K562 (cell line): ENCODE data around the gene ZC3H15. TPM values are rescaled to one million over a fixed set of nuclear protein-coding genes. Genes with fewer than 3 reads are reported as not detected.

ENCODE experiments used
- ATAC-seq: fragments of 200-7000 bp; cut with Tn5 transposase; 3 replicates; pipeline ENCODE4 v1.9.1; 2020; ENCODE audit warnings: moderate library complexity
- BruUV-seq: library from RNA; stranded (reverse); fragments of 400-500 nt; replicated peaks from 2 replicates; lab custom pipeline; 2021; lab: Mats Ljungman, UMichigan
- CTCF ChIA-PET: fragments of 300-600 bp; formaldehyde crosslinking; extraction: SDS; loops from one replicate; lab custom pipeline; 2021; ENCODE audit warnings: low intra/inter-chr PET ratio; lab: Yijun Ruan, JAX
- POLR2A ChIA-PET: fragments of 300-600, 350-650 bp; sonication (Branson Sonifier 250); formaldehyde crosslinking; extraction: SDS; loops from one replicate; lab custom pipeline; 2021; ENCODE audit warnings: antibody characterized with exemption, inconsistent platforms; lab: Yijun Ruan, JAX
- DNase-seq, 4 experiments: peaks; one replicate each; pipeline versions ENCODE4 v3.0.0 to v3.0.0-alpha.2; 2011 to 2018; ENCODE audit warnings: low spot score in 3 of 4, mixed read lengths in 3 of 4; ENCODE audit errors: extremely low read depth in 1 of 4
- FAIRE-seq: peaks from 2 replicates; lab custom pipeline; 2011; peaks lifted over from hg19 to GRCh38; lab: Jason Lieb, UNC
- H2AFZ ChIP-seq: 2 replicates; pipeline ENCODE4 v1.6.0; 2011; ENCODE audit warnings: low read depth, low read length, control low read depth, inconsistent platforms
- H3K27ac ChIP-seq: fragments of 200-600 bp; 3 replicates; pipeline ENCODE4 v1.8.0; 2011; ENCODE audit warnings: low read depth, mild to moderate bottlenecking, control low read depth, inconsistent platforms, low read length, moderate library complexity, mixed read lengths; ENCODE audit errors: extremely low read depth
- H3K27me3 ChIP-seq, 2 experiments: fragments of 300-600 bp in 1 of 2; 2 replicates in 1 of 2; 3 replicates in 1 of 2; pipeline versions ENCODE4 v1.6.0 to v1.8.0; 2011; ENCODE audit warnings: inconsistent platforms in 2 of 2, low read length in 2 of 2, mild to moderate bottlenecking in 1 of 2, mixed read lengths in 1 of 2, moderate library complexity in 1 of 2; ENCODE audit not compliant: control insufficient read depth in 2 of 2, insufficient read depth in 2 of 2
- H3K36me3 ChIP-seq: fragments of 300-600 bp; 3 replicates; pipeline ENCODE4 v1.8.0; 2011; ENCODE audit warnings: mild to moderate bottlenecking, low read length, inconsistent platforms; ENCODE audit not compliant: control insufficient read depth, insufficient read depth
- H3K4me1 ChIP-seq, 2 experiments: fragments of 200-600 bp in 1 of 2; replicated peaks in 1 of 2; 2 replicates in 1 of 2; 3 replicates in 1 of 2; pipeline versions ENCODE4 v1.5.1 to v1.8.0; 2011; ENCODE audit warnings: inconsistent platforms in 2 of 2, low read length in 2 of 2, mild to moderate bottlenecking in 1 of 2, mixed read lengths in 1 of 2, moderate library complexity in 1 of 2; ENCODE audit not compliant: control insufficient read depth in 2 of 2, insufficient read depth in 2 of 2
- H3K4me2 ChIP-seq: 2 replicates; pipeline ENCODE4 v1.6.1; 2011; ENCODE audit warnings: low read length, control low read depth, inconsistent platforms, mixed read lengths; ENCODE audit not compliant: insufficient read depth
- H3K4me3 ChIP-seq: fragments of 200-600 bp; sonication (generic), shearing (Covaris generic); 2 replicates; pipeline ENCODE4 v1.5.1; 2016; ENCODE audit warnings: control low read depth, inconsistent platforms
- H3K79me2 ChIP-seq: fragments of 200-600 bp; 3 replicates; pipeline ENCODE4 v1.8.0; 2011; ENCODE audit warnings: low read length, inconsistent platforms; ENCODE audit not compliant: control insufficient read depth, insufficient read depth
- H3K9ac ChIP-seq, 2 experiments: 2 replicates each; pipeline versions ENCODE4 v1.6.0 to v1.6.1; 2011; ENCODE audit warnings: low read depth in 2 of 2, low read length in 2 of 2, control low read depth in 1 of 2, inconsistent platforms in 1 of 2, mild to moderate bottlenecking in 1 of 2, mixed read lengths in 1 of 2; ENCODE audit not compliant: insufficient read depth in 1 of 2
- H3K9me1 ChIP-seq: one replicate; pipeline ENCODE4 v1.6.0; 2011; ENCODE audit warnings: inconsistent platforms, mild to moderate bottlenecking, low read length, moderate library complexity; ENCODE audit not compliant: control insufficient read depth, insufficient read depth
- H3K9me3 ChIP-seq: replicated peaks from 2 replicates; pipeline ENCODE4 v1.5.1; 2011; ENCODE audit warnings: low read depth, low read length, inconsistent platforms; ENCODE audit not compliant: control insufficient read depth, insufficient read depth
- H4K20me1 ChIP-seq: replicated peaks from 2 replicates; pipeline ENCODE4 v1.6.1; 2011; ENCODE audit warnings: low read length, inconsistent platforms, mixed read lengths; ENCODE audit not compliant: control insufficient read depth, insufficient read depth
- ELF1 ChIP-seq: fragments of 200-800 bp; sonication (Bioruptor generic); IDR thresholded peaks from 2 replicates; pipeline ENCODE4 v1.6.1; 2016; ENCODE audit warnings: missing genetic modification characterization, missing compliant biosample characterization
- ETS2 ChIP-seq: IDR thresholded peaks from 2 replicates; pipeline ENCODE4 v1.6.1; 2016; ENCODE audit warnings: borderline replicate concordance, missing genetic modification characterization, mild to moderate bottlenecking, moderate library complexity, missing compliant biosample characterization; ENCODE audit not compliant: poor library complexity, severe bottlenecking
- ETV1 ChIP-seq: fragments of 450-650 bp; conservative IDR thresholded peaks from 2 replicates; pipeline ENCODE4 v1.6.1; 2016; ENCODE audit warnings: missing genetic modification characterization, control low read depth, low read depth, missing compliant biosample characterization
- KLF6 ChIP-seq: fragments of 250-450 bp; sonication (Bioruptor Pico); IDR thresholded peaks from 2 replicates; pipeline ENCODE4 v1.4.0; 2020; ENCODE audit warnings: mild to moderate bottlenecking, moderate library complexity, borderline replicate concordance
- MEIS2 ChIP-seq: fragments of 450-650 bp; IDR thresholded peaks from 2 replicates; pipeline ENCODE4 v1.6.1; 2014; ENCODE audit warnings: mild to moderate bottlenecking; ENCODE audit not compliant: partially characterized antibody
- SRSF3 ChIP-seq: fragments of 200-400 bp; formaldehyde crosslinking; IDR thresholded peaks from 2 replicates; pipeline ENCODE4 v1.6.1; 2016; ENCODE audit warnings: mild to moderate bottlenecking, low read length, moderate library complexity; ENCODE audit not compliant: insufficient read depth
- TRIM24 ChIP-seq, 2 experiments: fragments of 450-650 bp; IDR thresholded peaks; 2 replicates each; pipeline ENCODE4 v1.6.1; 2016
- ZKSCAN3 ChIP-seq: fragments of 250-450 bp; sonication (Bioruptor Pico); IDR thresholded peaks from 2 replicates; pipeline ENCODE4 v1.4.0; 2020
- ZSCAN29 ChIP-seq: fragments of 450-650 bp; IDR thresholded peaks from 2 replicates; pipeline ENCODE4 v1.6.1; 2017
- ZZZ3 ChIP-seq: fragments of 450-650 bp; IDR thresholded peaks from 2 replicates; pipeline ENCODE4 v1.6.1; 2016; ENCODE audit warnings: antibody characterized with exemption, mild to moderate bottlenecking, moderate library complexity
- WGBS: fragments of 100-300 bp; shearing (Covaris generic); methylation state at CpG from one replicate; pipeline ENCODE4 v1.1.6; 2016; ENCODE audit warnings: low coverage, mixed read lengths; ENCODE audit not compliant: insufficient coverage; ENCODE audit errors: missing lambda C conversion rate; 5-methylcytosine and 5-hydroxymethylcytosine counted together
- in situ Hi-C: fragments of 300-500 bp; cut with MboI; formaldehyde crosslinking; loops from 4 replicates; pipeline ENCODE4 v1.15.0; 2018; ENCODE audit warnings: inconsistent platforms, mixed read lengths
- intact Hi-C: fragments of 100-400 bp; cut with micrococcal nuclease; formaldehyde crosslinking; loops from 2 replicates; pipeline ENCODE4 v1.14.2; 2022
- polyA plus RNA-seq, 8 experiments: library from polyadenylated mRNA; depleted of rRNA in 4 of 8; stranded (reverse) in 5 of 8; unstranded in 3 of 8; fragments of >200 nt; fragmentation: Nextera tagmentation in 2 of 8; fragmentation: Illumina TruSeq in 1 of 8; extraction: Ambion mirVana in 2 of 8; extraction: Trizol in 1 of 8; gene quantifications; 2 replicates each; pipeline versions ENCODE4 v1.2.1 to v1.2.3, GENCODE V29; 2011 to 2014; ENCODE audit warnings: inconsistent platforms in 1 of 8, missing spikeins in 1 of 8
- total RNA-seq, 7 experiments: library from RNA; depleted of rRNA in 6 of 7; stranded (reverse); fragments of >200 nt in 6 of 7; fragmentation: Illumina TruSeq in 2 of 7; extraction: Trizol in 2 of 7; gene quantifications; 2 replicates each; pipeline versions ENCODE4 v1.2.1 to v1.2.3, GENCODE V29; 2011 to 2021; ENCODE audit warnings: low replicate concordance in 1 of 7
- TF ChIP-seq, protein P1 (sequence below), 2 experiments: fragments of 450-650 bp in 1 of 2; IDR thresholded peaks; 2 replicates each; pipeline ENCODE4 v1.6.1; 2011 to 2017; ENCODE audit warnings: low read depth in 2 of 2, antibody characterized with exemption in 1 of 2, borderline replicate concordance in 1 of 2, low read length in 1 of 2, mild to moderate bottlenecking in 1 of 2, mixed read lengths in 1 of 2; ENCODE audit not compliant: control insufficient read depth in 1 of 2
- TF ChIP-seq, protein P2 (sequence below), 2 experiments: fragments of 450-650 bp; IDR thresholded peaks; 2 replicates each; pipeline ENCODE4 v1.6.1; 2018; ENCODE audit warnings: mild to moderate bottlenecking in 2 of 2, low read depth in 1 of 2; ENCODE audit not compliant: partially characterized antibody in 2 of 2

The ZC3H15 gene
- total and polyA plus RNA-seq, 9 of the 15 experiments (the other 6 are each of a cell fraction or from before 2014, with no cell fraction given): 132 to 286 (median 189) TPM

DNA sequence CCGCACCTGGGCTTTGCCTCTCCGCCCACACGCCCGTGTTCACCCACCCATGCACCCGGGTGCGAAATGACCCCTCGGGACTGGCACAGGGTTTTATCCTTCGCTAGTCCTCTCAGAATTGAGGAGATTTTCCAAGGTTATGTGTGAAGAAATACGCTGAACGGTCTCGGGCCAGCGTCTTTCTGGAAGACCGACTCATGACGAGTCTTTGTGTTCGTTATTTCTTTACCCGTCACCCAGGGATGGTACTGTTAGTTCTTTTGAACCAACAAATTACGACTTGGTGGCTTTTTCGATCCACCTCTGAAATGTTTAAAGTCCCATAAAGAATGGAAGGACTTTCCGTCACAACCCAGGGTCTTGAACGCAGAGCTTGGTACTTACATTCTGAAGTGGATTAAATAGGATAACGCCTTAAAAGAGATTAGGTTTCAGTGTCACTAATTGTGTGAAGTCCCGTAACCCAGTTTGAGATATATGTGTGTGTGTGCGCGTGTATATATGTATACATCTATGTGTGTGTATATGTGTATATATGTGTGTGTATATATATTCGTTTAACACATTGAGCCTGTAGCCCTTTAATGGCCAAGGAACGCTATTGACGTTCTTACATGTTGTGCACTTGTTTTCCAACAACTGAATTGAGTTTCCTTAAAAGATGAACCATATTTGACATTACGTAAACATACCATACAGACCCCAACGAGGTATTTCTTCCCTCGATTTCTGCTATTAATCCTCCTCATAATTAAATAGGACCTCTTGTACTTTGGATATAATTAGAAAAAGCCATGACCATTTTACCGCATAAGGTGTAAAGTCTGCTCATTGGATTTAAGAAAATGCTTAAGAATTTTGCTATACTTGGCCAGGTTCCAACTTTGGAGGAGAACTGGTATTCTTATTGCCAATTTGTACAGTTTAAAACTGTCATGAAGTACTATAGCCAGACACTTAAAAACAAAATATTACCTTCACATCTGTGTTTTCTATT lies 889 bp downstream of the ZC3H15 start:
- Histone ChIP-seq H2AFZ (peak overlapping the region; percentile 98), H3K79me2 (peaks cover 88% of the 10 kb centered on the region), H3K27ac (peak overlapping the region; percentile 90), H3K4me3 (peak overlapping the region; percentile 75), H3K9me1 (peaks cover 3% of the 10 kb centered on the region), H3K9ac (peak overlapping the region; percentile 94 to 99), H4K20me1 (peaks cover 27% of the 10 kb centered on the region), H3K9me3 (no peaks in the 10 kb centered on the region), H3K36me3 (peaks cover 45% of the 10 kb centered on the region; the same call in 2 of the 3 replicates), H3K4me2 (peak overlapping the region; percentile 97), H3K27me3 (no peaks in the 10 kb centered on the region), H3K4me1 (peaks cover 2 to 31% of the 10 kb centered on the region in 2 experiments; a peak in 3 of 5 replicates)
- intact Hi-C loops (loop anchor here (1.0 to 10.0 kb wide), 2 partner anchors 102 to 622 kb away; no protein-coding TSS in a partner anchor), in situ Hi-C loops (no loop called here)
- FAIRE-seq: no peak
- ChIA-PET CTCF (no interaction called here), POLR2A (interaction anchor here (1.0 to 1.9 kb wide), 5 partner anchors 12 to 301 kb away, joined by 3 to 8 read pairs (median 4); partner anchors contain the start of gene ITGAV)
- peak in 1 of 4 experiments; percentile 47 for DNase-seq
- WGBS: under 1% methylated on average over 31 of the region's 31 CpGs
- ATAC-seq: peak; percentile 2
- TSS peak; percentile 34 for BruUV-seq
- TF ChIP-seq ELF1 (tag): no peak
- TF ChIP-seq ZKSCAN3: no peak
- no peak for TF ChIP-seq MEIS2
- TF ChIP-seq ETS2 (tag): no peak
- no peak for TF ChIP-seq KLF6 (CRISPR knock-in tag)
- TF ChIP-seq ZZZ3: no peak
- TF ChIP-seq ETV1 (tag): no peak
- no peak for TF ChIP-seq ZSCAN29
- TF ChIP-seq, protein P1, sequence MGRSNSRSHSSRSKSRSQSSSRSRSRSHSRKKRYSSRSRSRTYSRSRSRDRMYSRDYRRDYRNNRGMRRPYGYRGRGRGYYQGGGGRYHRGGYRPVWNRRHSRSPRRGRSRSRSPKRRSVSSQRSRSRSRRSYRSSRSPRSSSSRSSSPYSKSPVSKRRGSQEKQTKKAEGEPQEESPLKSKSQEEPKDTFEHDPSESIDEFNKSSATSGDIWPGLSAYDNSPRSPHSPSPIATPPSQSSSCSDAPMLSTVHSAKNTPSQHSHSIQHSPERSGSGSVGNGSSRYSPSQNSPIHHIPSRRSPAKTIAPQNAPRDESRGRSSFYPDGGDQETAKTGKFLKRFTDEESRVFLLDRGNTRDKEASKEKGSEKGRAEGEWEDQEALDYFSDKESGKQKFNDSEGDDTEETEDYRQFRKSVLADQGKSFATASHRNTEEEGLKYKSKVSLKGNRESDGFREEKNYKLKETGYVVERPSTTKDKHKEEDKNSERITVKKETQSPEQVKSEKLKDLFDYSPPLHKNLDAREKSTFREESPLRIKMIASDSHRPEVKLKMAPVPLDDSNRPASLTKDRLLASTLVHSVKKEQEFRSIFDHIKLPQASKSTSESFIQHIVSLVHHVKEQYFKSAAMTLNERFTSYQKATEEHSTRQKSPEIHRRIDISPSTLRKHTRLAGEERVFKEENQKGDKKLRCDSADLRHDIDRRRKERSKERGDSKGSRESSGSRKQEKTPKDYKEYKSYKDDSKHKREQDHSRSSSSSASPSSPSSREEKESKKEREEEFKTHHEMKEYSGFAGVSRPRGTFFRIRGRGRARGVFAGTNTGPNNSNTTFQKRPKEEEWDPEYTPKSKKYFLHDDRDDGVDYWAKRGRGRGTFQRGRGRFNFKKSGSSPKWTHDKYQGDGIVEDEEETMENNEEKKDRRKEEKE (IDR thresholded peaks at IDR 0.05; ENCODE audit: borderline replicate concordance in 1 of 2, control insufficient read depth in 1 of 2, low read depth in 2 of 2, low read length in 1 of 2): no peak
- TF ChIP-seq TRIM24 (IDR thresholded peaks at IDR 0.05): 0 out of 4 replicates have a peak, but pooled peaks of 1 of the 2 experiments have one; percentile 16
- TF ChIP-seq, protein P2, sequence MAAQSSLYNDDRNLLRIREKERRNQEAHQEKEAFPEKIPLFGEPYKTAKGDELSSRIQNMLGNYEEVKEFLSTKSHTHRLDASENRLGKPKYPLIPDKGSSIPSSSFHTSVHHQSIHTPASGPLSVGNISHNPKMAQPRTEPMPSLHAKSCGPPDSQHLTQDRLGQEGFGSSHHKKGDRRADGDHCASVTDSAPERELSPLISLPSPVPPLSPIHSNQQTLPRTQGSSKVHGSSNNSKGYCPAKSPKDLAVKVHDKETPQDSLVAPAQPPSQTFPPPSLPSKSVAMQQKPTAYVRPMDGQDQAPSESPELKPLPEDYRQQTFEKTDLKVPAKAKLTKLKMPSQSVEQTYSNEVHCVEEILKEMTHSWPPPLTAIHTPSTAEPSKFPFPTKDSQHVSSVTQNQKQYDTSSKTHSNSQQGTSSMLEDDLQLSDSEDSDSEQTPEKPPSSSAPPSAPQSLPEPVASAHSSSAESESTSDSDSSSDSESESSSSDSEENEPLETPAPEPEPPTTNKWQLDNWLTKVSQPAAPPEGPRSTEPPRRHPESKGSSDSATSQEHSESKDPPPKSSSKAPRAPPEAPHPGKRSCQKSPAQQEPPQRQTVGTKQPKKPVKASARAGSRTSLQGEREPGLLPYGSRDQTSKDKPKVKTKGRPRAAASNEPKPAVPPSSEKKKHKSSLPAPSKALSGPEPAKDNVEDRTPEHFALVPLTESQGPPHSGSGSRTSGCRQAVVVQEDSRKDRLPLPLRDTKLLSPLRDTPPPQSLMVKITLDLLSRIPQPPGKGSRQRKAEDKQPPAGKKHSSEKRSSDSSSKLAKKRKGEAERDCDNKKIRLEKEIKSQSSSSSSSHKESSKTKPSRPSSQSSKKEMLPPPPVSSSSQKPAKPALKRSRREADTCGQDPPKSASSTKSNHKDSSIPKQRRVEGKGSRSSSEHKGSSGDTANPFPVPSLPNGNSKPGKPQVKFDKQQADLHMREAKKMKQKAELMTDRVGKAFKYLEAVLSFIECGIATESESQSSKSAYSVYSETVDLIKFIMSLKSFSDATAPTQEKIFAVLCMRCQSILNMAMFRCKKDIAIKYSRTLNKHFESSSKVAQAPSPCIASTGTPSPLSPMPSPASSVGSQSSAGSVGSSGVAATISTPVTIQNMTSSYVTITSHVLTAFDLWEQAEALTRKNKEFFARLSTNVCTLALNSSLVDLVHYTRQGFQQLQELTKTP (IDR thresholded peaks at IDR 0.05; ENCODE audit: low read depth in 1 of 2, partially characterized antibody in 2 of 2): peak in 1 of 2 experiments; percentile 12
- no peak; the same call in 1 of the 2 replicates for TF ChIP-seq SRSF3
